ENCODE results near the gene FHOD3.
"Not testable (repeated sequence)": the region's sequence is repeated elsewhere in the genome, so short reads cannot be mapped to it uniquely, and the experiment has no call there.

The FHOD3 gene

DNA sequence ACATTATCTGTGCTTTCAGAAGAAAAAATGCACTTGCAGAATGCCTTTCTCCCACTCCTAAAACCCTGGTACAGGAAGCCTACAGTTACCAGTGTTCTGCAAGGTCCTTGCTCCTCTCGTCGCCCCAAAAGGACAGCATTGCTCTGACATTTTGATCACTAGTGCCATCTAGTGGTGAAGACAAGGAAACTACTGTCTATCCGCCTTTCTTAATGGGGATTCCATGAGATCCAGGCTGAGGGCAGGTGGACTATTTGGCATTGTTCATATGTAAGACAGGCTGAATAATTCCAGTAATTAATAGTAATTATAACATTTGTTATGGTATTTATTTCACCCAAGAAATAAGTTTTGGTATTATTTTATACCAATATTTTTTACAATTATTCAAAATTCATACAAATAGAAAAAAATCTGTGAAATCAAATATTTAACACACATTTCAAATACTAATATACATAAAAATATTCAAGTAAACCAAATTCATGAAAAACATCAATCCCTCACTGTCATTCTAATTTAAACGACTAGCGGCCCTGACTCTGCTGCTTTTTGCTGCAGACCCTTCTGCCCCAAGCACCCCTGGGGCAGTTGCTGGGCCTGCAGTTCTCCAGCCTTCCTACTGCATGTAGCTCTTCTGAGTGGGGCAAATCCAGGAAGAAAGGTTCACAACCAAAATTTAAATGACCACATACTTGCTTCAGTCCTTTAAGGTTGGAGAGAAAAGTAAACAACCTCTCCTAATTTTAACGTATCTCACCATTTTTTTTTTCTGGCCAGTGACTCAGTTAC, 512.3 kb downstream of the FHOD3 start:
- Histone ChIP-seq H3K36me3 (ENCODE audit: control insufficient read depth, insufficient read depth, low read length) (peaks cover 25% of the 10 kb centered on the region), H3K4me3 (ENCODE audit: insufficient read depth, low read depth, low read length, poor library complexity, severe bottlenecking) (no peak overlapping the region), H3K9me3 (ENCODE audit: control insufficient read depth, low read length) (no peaks in the 10 kb centered on the region), H3K4me1 (ENCODE audit: control insufficient read depth, insufficient read depth, low read length, poor library complexity, severe bottlenecking) (no peaks in the 10 kb centered on the region), H3K27ac (ENCODE audit: insufficient read depth, low read length, poor library complexity, severe bottlenecking) (no peak overlapping the region), H3K27me3 (replicated peaks; ENCODE audit: control insufficient read depth, insufficient read depth, low read length, poor library complexity, severe bottlenecking) (no peaks in the 10 kb centered on the region)
- DNase-seq: peak in 1 of 3 donors; percentile 17

DNA sequence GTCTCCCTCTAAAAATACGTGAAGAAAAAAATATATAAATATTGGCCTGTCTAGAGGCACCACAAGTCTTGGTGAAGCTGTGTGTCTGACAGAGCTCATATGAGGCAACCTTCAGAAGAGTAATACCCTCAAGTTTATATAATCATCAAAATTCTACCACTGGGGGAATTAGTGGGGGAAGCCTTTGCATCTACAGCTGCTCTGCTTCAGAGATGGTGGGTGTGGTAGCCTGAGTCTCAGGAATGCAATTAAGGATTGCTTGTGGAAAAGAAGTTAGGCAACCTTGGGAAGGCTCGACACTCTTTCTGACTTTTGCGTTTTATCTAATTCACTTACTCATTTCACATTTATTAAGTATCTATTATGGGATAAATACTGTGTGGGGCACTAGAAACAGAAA, 513.9 kb downstream of the FHOD3 start:
- H3K9me3 ChIP-seq (ENCODE audit: control insufficient read depth, low read length): no peaks in the 10 kb centered on the region
- no peak for DNase-seq
- no peak overlapping the region for H3K27ac ChIP-seq (ENCODE audit: insufficient read depth, low read length, poor library complexity, severe bottlenecking)
- H3K27me3 ChIP-seq (replicated peaks; ENCODE audit: control insufficient read depth, insufficient read depth, low read length, poor library complexity, severe bottlenecking): no peaks in the 10 kb centered on the region
- no peak overlapping the region for H3K4me3 ChIP-seq (ENCODE audit: insufficient read depth, low read depth, low read length, poor library complexity, severe bottlenecking)
- H3K4me1 ChIP-seq (ENCODE audit: control insufficient read depth, insufficient read depth, low read length, poor library complexity, severe bottlenecking): no peaks in the 10 kb centered on the region
- H3K36me3 ChIP-seq (ENCODE audit: control insufficient read depth, insufficient read depth, low read length): peaks cover 9% of the 10 kb centered on the region

DNA sequence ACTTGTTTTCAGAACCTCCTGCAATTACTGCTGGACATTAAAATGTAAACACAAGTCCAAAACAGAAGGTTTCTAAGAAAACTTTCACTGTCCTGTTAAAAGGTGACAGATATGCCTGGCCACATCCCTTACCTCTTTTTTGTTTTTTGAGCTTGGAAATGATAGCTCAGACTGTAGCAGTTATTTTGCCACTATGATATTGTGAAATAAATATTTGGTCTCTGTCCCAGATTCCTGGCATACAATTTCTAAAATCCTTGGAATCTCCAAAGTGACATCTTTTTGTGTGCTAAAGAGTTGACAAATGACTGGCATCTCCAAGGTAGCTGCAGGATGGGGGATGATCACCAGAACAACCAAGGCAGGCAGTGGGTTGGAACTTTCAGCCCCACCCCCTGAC, 514.4 kb downstream of the FHOD3 start:
- Histone ChIP-seq H3K4me1 (ENCODE audit: control insufficient read depth, insufficient read depth, low read length, poor library complexity, severe bottlenecking) (no peaks in the 10 kb centered on the region), H3K36me3 (ENCODE audit: control insufficient read depth, insufficient read depth, low read length) (peaks cover 7% of the 10 kb centered on the region), H3K9me3 (ENCODE audit: control insufficient read depth, low read length) (no peaks in the 10 kb centered on the region), H3K27ac (ENCODE audit: insufficient read depth, low read length, poor library complexity, severe bottlenecking) (no peak overlapping the region), H3K4me3 (ENCODE audit: insufficient read depth, low read depth, low read length, poor library complexity, severe bottlenecking) (no peak overlapping the region), H3K27me3 (replicated peaks; ENCODE audit: control insufficient read depth, insufficient read depth, low read length, poor library complexity, severe bottlenecking) (no peaks in the 10 kb centered on the region)
- DNase-seq: no peak

DNA sequence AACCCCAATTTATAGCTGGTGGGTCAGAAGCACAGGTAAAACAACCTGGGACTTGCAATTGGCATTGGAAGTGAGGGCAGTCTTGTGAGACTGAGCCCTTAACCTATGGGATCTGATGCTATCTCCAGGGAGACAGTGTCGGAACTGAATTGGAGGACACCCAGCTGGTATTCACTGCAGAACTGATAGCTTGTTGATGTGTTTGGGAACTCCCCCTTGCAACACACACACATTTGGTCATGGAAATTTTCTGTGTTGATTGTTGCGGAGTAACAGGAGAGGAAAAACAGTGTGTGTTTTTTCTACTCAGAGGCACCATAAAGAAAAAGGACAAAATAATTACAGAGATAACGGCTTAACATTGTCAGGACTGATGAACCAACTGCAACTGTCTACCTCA, 515.2 kb downstream of the FHOD3 start:
- DNase-seq: no peak
- H3K4me3 ChIP-seq (ENCODE audit: insufficient read depth, low read depth, low read length, poor library complexity, severe bottlenecking): no peak overlapping the region
- H3K27me3 ChIP-seq (replicated peaks; ENCODE audit: control insufficient read depth, insufficient read depth, low read length, poor library complexity, severe bottlenecking): no peaks in the 10 kb centered on the region
- no peak overlapping the region for H3K27ac ChIP-seq (ENCODE audit: insufficient read depth, low read length, poor library complexity, severe bottlenecking)
- no peaks in the 10 kb centered on the region for H3K9me3 ChIP-seq (ENCODE audit: control insufficient read depth, low read length)
- H3K36me3 ChIP-seq (ENCODE audit: control insufficient read depth, insufficient read depth, low read length): peaks cover 6% of the 10 kb centered on the region
- H3K4me1 ChIP-seq (ENCODE audit: control insufficient read depth, insufficient read depth, low read length, poor library complexity, severe bottlenecking): no peaks in the 10 kb centered on the region

DNA sequence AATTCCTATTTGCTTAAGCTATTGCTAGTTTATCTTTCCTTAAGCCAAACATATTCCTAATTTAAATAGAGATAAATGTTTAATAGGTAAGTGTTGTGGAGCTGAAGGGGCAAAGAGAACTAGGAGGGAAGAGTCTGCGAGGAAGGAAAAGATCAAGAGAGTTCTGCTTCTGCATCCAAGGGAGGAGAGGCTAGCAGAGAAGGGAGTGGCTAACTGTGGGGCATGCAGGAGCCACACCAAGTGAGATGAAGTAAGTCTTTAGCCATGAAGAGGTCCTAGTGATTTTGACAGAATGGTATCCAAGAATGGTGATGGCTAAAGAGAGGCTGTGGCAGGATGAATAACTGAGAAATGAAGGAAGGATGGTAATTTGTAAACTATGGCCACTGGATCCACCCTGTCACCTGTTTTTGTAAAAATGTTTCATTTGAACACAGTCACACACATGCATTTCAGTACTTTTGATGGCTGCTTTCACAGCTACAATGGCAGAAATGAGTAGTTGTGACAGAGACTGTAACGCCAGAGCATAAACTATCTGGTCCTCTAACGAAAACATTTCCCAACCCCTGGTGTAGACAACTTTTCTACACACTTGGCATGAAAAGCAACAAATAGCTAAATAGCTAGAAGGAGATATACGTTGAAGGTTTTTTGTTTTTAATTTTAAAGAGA, 515.7 kb downstream of the FHOD3 start:
- Histone ChIP-seq H3K36me3 (ENCODE audit: control insufficient read depth, insufficient read depth, low read length) (peaks cover 5% of the 10 kb centered on the region), H3K4me1 (ENCODE audit: control insufficient read depth, insufficient read depth, low read length, poor library complexity, severe bottlenecking) (no peaks in the 10 kb centered on the region), H3K4me3 (ENCODE audit: insufficient read depth, low read depth, low read length, poor library complexity, severe bottlenecking) (no peak overlapping the region), H3K9me3 (ENCODE audit: control insufficient read depth, low read length) (no peaks in the 10 kb centered on the region), H3K27ac (ENCODE audit: insufficient read depth, low read length, poor library complexity, severe bottlenecking) (no peak overlapping the region), H3K27me3 (replicated peaks; ENCODE audit: control insufficient read depth, insufficient read depth, low read length, poor library complexity, severe bottlenecking) (no peaks in the 10 kb centered on the region)
- DNase-seq: no peak

DNA sequence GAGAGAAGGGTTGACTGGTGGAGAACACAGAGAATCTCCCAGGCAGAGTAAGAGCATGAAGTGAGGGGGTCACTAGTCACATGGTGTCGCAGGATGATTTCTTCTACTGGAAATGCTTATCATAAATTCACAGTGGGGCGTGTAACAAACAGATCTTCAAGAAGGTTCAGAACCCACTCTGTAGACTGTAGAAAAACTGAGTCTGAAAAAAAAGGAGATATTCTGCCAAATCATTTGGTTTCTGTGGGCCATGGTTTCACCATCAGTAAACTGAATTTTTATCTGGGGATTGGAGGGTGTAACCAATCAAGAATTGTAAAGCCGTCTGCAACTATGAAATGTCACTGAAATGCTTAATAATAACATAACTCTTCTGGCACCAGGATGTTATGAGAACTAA, 516.3 kb downstream of the FHOD3 start:
- H3K4me3 ChIP-seq (ENCODE audit: insufficient read depth, low read depth, low read length, poor library complexity, severe bottlenecking): no peak overlapping the region
- no peaks in the 10 kb centered on the region for H3K9me3 ChIP-seq (ENCODE audit: control insufficient read depth, low read length)
- no peak for DNase-seq
- no peaks in the 10 kb centered on the region for H3K4me1 ChIP-seq (ENCODE audit: control insufficient read depth, insufficient read depth, low read length, poor library complexity, severe bottlenecking)
- no peak overlapping the region for H3K27ac ChIP-seq (ENCODE audit: insufficient read depth, low read length, poor library complexity, severe bottlenecking)
- no peaks in the 10 kb centered on the region for H3K27me3 ChIP-seq (replicated peaks; ENCODE audit: control insufficient read depth, insufficient read depth, low read length, poor library complexity, severe bottlenecking)
- peaks cover 11% of the 10 kb centered on the region for H3K36me3 ChIP-seq (ENCODE audit: control insufficient read depth, insufficient read depth, low read length)

DNA sequence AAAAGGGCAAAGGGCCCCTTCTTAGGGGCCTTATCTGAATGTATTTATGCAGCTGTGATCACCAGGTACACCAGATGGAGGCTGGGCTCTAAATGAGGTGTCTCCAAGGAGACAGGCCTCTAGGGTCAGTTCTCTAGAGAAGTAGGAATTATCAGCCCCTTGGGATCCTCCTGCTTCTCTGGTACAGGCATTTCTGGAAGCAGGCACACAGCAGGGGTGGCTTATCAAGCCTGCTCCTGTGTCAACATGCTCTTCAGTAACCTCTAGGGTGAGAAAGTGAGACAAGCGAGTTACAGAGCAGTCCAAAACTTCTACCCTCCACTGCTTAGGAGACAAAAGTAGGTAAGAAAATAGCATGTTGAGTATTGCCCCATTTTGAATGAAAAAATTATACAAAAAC, 517.5 kb downstream of the FHOD3 start:
- peaks cover 11% of the 10 kb centered on the region for H3K36me3 ChIP-seq (ENCODE audit: control insufficient read depth, insufficient read depth, low read length)
- no peak for DNase-seq
- no peak overlapping the region for H3K27ac ChIP-seq (ENCODE audit: insufficient read depth, low read length, poor library complexity, severe bottlenecking)
- H3K27me3 ChIP-seq (replicated peaks; ENCODE audit: control insufficient read depth, insufficient read depth, low read length, poor library complexity, severe bottlenecking): no peaks in the 10 kb centered on the region
- H3K9me3 ChIP-seq (ENCODE audit: control insufficient read depth, low read length): no peaks in the 10 kb centered on the region
- H3K4me1 ChIP-seq (ENCODE audit: control insufficient read depth, insufficient read depth, low read length, poor library complexity, severe bottlenecking): no peaks in the 10 kb centered on the region
- H3K4me3 ChIP-seq (ENCODE audit: insufficient read depth, low read depth, low read length, poor library complexity, severe bottlenecking): no peak overlapping the region

DNA sequence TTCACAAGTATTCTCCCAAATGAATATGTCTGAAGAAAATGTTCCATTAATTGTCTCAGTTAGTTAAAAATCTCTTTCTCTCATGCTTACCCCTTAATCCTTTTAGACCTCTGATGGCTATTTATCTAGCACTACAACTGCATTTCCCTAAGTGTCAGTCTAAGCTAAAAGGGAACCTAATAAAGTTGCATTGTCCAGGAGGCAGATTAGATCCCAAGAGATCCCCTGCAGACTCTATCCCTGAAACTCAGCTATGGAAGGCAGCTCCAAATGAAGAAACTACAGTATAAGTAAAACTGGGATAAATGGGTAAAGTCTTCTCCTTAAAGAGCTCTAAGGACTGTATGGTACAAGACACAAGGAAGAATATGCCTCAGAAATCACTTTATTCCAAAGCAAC, 518.6 kb downstream of the FHOD3 start:
- H3K27me3 ChIP-seq (replicated peaks; ENCODE audit: control insufficient read depth, insufficient read depth, low read length, poor library complexity, severe bottlenecking); H3K9me3 ChIP-seq (ENCODE audit: control insufficient read depth, low read length); H3K27ac ChIP-seq (ENCODE audit: insufficient read depth, low read length, poor library complexity, severe bottlenecking); DNase-seq; H3K4me1 ChIP-seq (ENCODE audit: control insufficient read depth, insufficient read depth, low read length, poor library complexity, severe bottlenecking); H3K4me3 ChIP-seq (ENCODE audit: insufficient read depth, low read depth, low read length, poor library complexity, severe bottlenecking): not testable (repeated sequence)
- peaks cover 11% of the 10 kb centered on the region for H3K36me3 ChIP-seq (ENCODE audit: control insufficient read depth, insufficient read depth, low read length)

DNA sequence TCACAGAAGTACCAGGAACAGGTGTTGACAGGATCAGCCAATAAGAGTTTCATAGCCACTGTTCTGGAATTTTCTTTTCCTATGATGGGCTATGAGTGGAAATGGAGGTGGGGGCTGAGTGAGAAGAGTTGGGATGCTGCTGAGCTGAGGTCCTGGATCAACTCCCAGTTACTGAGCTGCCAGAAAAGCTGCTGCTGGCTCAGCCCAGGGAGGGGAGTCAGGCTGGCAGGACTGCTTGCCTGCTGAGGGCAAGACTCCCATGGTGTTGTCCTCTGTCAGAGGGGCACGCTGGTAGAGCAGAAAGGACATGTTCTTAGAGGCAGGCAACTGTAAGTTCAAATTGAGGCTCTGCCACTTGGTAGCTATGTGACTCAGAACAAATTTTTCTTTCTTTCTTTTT, 519.5 kb downstream of the FHOD3 start:
- H3K36me3 ChIP-seq (ENCODE audit: control insufficient read depth, insufficient read depth, low read length): peaks cover 11% of the 10 kb centered on the region
- H3K4me1 ChIP-seq (ENCODE audit: control insufficient read depth, insufficient read depth, low read length, poor library complexity, severe bottlenecking): no peaks in the 10 kb centered on the region
- H3K9me3 ChIP-seq (ENCODE audit: control insufficient read depth, low read length): no peaks in the 10 kb centered on the region
- no peak for DNase-seq
- H3K27me3 ChIP-seq (replicated peaks; ENCODE audit: control insufficient read depth, insufficient read depth, low read length, poor library complexity, severe bottlenecking): no peaks in the 10 kb centered on the region
- no peak overlapping the region for H3K27ac ChIP-seq (ENCODE audit: insufficient read depth, low read length, poor library complexity, severe bottlenecking)
- H3K4me3 ChIP-seq (ENCODE audit: insufficient read depth, low read depth, low read length, poor library complexity, severe bottlenecking): no peak overlapping the region

DNA sequence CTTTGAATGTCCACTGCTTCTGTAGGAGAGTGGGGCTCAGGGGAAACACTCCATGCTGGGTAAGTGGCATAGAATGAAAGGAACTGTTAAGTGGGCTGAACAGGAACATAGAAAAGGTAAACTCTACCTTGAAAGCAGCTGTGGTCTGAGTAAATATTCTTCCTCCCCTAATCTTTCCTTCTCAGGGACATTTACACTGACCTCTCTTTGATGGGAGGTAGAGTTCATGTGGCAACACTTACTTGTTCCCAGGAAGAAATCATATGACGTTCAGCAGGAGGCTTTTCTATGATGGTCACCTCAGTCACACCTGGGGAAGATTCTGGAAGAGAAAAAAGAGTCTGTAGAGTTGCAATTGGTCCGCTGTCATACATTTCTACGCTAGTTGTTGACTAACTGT, 521.1 kb downstream of the FHOD3 start:
- Histone ChIP-seq H3K9me3 (ENCODE audit: control insufficient read depth, low read length) (no peaks in the 10 kb centered on the region), H3K4me1 (ENCODE audit: control insufficient read depth, insufficient read depth, low read length, poor library complexity, severe bottlenecking) (no peaks in the 10 kb centered on the region), H3K4me3 (ENCODE audit: insufficient read depth, low read depth, low read length, poor library complexity, severe bottlenecking) (no peak overlapping the region), H3K27me3 (replicated peaks; ENCODE audit: control insufficient read depth, insufficient read depth, low read length, poor library complexity, severe bottlenecking) (no peaks in the 10 kb centered on the region), H3K36me3 (ENCODE audit: control insufficient read depth, insufficient read depth, low read length) (peaks cover 11% of the 10 kb centered on the region), H3K27ac (ENCODE audit: insufficient read depth, low read length, poor library complexity, severe bottlenecking) (no peak overlapping the region)
- no peak for DNase-seq
